ENCODE results near the gene ZEB1. TPM values are rescaled to one million over a fixed set of nuclear protein-coding genes. Genes with fewer than 3 reads are reported as not detected.
"Not testable (repeated sequence)": the region's sequence is repeated elsewhere in the genome, so short reads cannot be mapped to it uniquely, and the experiment has no call there.

The ZEB1 gene
- total and polyA plus RNA-seq, 2 of the 8 experiments (the other 6 are each of a cell fraction or from before 2014, with no cell fraction given), result 0.08 to 0.15 TPM

DNA sequence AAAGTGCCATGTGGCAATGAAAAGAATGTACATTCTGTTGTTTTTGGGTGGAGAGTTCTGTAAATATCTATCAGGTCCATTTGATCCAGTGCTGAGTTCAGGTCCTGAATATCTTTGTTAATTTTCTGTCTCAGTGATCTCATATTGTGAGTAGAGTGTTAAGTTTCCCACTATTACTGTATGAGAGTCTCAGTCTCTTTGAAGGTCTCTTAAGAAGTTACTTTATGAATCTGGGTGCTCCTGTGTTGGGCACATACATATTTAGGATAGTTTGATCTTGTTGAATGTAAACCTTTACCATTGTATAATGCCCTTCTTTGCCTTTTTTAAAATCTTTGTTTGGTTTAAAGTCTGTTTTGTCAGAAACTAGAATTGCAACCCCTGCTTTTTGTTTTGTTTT lies 109.5 kb downstream of the ZEB1 start:
- H4K20me1 ChIP-seq (replicated peaks in 1 of 2; ENCODE audit: control insufficient read depth in 1 of 2, insufficient read depth in 2 of 2, low read length in 2 of 2); H2BK12ac ChIP-seq (ENCODE audit: low read depth, low read length); H2BK120ac ChIP-seq (replicated peaks; ENCODE audit: low read depth, low read length); H3K27ac ChIP-seq (ENCODE audit: low read depth, low read length); H3K79me1 ChIP-seq (ENCODE audit: low read depth, low read length); H3K9ac ChIP-seq (replicated peaks in 1 of 4; ENCODE audit: extremely low read depth in 1 of 4, low read depth in 3 of 4, low read length in 3 of 4); H4K91ac ChIP-seq (replicated peaks; ENCODE audit: insufficient read length, low read length); H3K79me2 ChIP-seq (ENCODE audit: control insufficient read depth in 1 of 2, insufficient read depth in 2 of 2, low read length in 2 of 2); H3K4ac ChIP-seq (replicated peaks; ENCODE audit: insufficient read length, low read depth, low read length); H3K36me3 ChIP-seq (ENCODE audit: control insufficient read depth in 2 of 4, insufficient read depth in 4 of 4, low read length in 3 of 4); H3K27me3 ChIP-seq (replicated peaks in 1 of 4; ENCODE audit: control insufficient read depth in 3 of 4, extremely low read depth in 1 of 4, insufficient read depth in 3 of 4, low read length in 3 of 4); H4K8ac ChIP-seq (ENCODE audit: extremely low read depth, insufficient read depth, low read length); H3K4me2 ChIP-seq (ENCODE audit: insufficient read depth in 1 of 2, low read depth in 2 of 2, low read length in 2 of 2); FAIRE-seq; H3K23ac ChIP-seq (ENCODE audit: insufficient read length); DNase-seq (ENCODE audit: low read depth in 1 of 2, low spot score in 2 of 2); H2AK5ac ChIP-seq (ENCODE audit: low read depth, low read length); H3K56ac ChIP-seq (replicated peaks; ENCODE audit: insufficient read length, low read depth, low read length); H4K5ac ChIP-seq (ENCODE audit: insufficient read length, low read depth, low read length); H3K23me2 ChIP-seq (ENCODE audit: low read depth, low read length); H2AFZ ChIP-seq (ENCODE audit: low read length); H3K4me3 ChIP-seq (ENCODE audit: extremely low read depth in 1 of 4, insufficient read depth in 2 of 4, low read depth in 3 of 4, low read length in 4 of 4); H3K18ac ChIP-seq (ENCODE audit: extremely low read depth, low read length); H3K9me3 ChIP-seq (ENCODE audit: insufficient read depth in 2 of 2, low read depth in 1 of 2, low read length in 1 of 2); H3K14ac ChIP-seq (ENCODE audit: insufficient read length); H2BK15ac ChIP-seq (ENCODE audit: low read length); H2BK5ac ChIP-seq (ENCODE audit: low read depth, low read length); H2BK20ac ChIP-seq (ENCODE audit: low read length); POLR2A ChIA-PET (ENCODE audit: partially characterized antibody); H3K4me1 ChIP-seq (replicated peaks in 1 of 4; ENCODE audit: control insufficient read depth in 3 of 4, insufficient read depth in 4 of 4, low read length in 3 of 4): not testable (repeated sequence)
- CTCF ChIA-PET (ENCODE audit: partially characterized antibody), result interaction anchor here (1.4 kb wide), 1 partner anchor 40 kb away, joined by 4 read pairs; no protein-coding TSS in a partner anchor
